NCI-H748 (cell line): Measurements from ENCODE around the gene WBP2NL.
A peak's percentile ranks its signal among the peaks of the same experiment; 100 is the strongest.
"Not testable (repeated sequence)": the region's sequence is repeated elsewhere in the genome, so short reads cannot be mapped to it uniquely, and the experiment has no call there.

Experiments
- DNase-seq: peaks from one replicate; lab custom pipeline; 2025; ENCODE audit not compliant: unreplicated experiment; lab: John Stamatoyannopoulos, UW

The WBP2NL gene

DNA sequence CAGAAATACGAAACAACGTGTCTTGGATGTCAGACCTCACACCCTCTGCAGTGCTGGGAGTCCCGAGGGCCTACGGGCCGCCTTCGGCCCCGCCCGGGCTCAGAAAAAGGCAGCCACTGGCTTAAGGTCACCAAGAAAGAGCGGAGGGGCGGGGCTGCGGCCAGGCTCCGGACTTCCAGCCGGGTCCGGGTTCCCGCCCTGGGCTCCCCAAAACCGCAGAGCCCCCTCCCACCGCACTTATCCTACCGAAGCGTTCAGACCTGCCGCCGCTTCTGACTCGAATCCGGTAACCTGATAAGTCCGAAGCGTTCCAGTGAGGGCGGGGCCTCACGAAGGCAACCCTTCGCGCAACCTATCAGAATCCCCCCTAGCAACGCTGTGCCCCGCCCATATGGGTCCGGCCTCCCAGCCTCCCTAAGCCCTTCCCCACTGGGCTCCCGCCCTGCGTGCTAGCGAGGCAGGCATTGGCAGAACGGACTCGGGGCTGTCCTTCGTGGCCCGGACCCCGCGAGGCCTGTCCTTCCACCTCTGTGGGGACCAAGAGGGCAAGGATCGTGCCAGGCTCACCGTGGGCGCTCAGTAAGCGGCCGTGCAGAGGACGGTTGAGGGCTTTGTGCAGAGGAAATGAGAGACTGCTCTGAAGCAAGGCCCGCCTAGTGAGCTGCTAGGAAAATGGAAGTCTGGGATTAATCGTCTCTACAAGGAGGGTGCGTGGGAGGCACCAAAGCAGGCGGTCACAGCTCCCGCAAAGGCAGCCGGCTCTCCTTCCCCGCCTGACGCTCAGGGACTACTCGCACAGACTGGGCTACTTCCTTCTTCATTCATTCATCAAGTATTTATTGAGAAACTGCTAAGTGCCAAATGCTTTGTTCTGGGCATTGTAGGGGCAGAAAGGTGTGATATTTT lies 72.2 kb downstream of the WBP2NL start, which contains the start of gene NAGA:
Gene NAGA, minus strand, starts transcription at position 296 of the 906 bp plus-strand sequence. CDS start 515 bp downstream, outside the sequence.
- DNase-seq = peak; percentile 99

- DNase-seq = not testable (repeated sequence)
Observed at GRCh38 chr22:42071508-42071907, 72.9 kb downstream of the WBP2NL start.

DNA sequence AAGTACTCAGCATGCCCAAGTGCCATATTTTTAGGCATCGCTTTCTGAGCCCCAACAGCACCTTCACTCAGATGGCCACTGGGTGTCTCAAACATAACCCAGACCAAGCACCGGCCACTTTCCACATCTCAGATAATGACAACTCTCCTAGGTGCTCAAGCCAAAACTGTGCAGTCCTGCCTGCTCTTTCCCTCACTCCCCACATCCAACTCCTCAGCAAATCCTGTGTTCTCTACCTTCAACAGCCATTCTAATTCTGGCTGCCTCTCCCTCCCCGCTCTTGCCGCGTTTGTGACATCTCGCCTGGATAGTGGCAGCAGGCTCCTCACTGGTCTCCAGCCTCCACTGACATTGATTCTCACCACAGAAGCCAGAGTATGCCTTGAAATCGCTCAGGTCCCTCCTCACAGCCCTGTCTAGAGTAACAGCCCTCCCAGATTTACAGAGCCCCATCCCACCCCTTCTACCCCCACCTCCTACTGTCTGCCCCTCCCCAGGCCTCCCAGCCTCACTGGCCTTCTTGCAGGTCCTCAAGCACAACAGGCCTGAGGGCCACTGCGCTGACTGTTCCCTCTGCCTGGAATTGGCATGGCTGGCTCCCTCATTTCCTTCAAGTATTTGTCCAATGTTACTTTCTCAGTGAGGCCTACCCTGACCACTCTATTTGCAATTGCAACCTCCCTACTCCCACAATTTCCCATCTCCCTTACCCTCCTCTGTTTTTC lies 74.2 kb downstream of the WBP2NL start:
- no peak for DNase-seq

- no peak for DNase-seq
Observed at GRCh38 chr22:42073621-42074041, 75.0 kb downstream of the WBP2NL start.

DNA sequence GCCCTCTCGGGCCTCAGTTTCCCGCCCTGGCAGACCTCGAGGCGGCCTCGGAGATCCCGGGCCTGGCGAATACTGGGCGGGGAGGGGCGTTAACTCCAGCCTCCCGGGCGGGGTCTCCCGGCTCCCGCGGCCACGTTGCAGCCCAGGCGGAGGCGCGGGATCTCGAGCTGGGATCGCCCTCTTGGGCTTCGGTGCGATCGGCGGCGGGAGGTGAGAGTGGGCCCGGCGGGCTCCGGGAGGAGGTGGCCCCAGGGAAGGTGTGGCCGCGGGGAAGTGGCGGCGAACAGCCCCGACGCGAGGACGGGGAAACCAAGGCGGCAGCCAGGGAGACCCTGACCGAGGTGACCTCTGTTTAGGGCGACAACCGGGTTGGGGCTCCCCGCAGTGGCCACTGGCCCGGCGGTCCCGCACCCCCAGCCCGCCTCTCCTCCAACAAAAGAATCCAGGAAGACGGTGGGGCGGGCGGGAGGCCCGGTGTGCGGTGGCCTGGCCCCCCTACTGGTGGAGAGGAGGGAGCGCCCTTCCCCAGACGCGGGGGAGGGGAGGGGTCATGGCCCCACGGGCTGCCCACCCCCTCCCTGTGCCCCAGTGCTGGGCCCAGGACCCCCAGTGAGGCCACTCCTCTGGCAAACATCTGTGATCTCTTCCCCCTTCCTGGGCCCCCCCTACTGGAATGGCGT lies 75.7 kb downstream of the WBP2NL start, which contains the start of gene PHETA2:
Gene PHETA2, plus strand, starts transcription at position 117 of the 680 bp plus-strand sequence. CDS start 3,046 bp downstream, outside the sequence.
- DNase-seq = no peak

- DNase-seq = no peak
Observed at GRCh38 chr22:42074846-42075676, 76.5 kb downstream of the WBP2NL start.

GRCh38 chr22:42076764-42077485 lies 78.3 kb downstream of the WBP2NL start:
- DNase-seq = no peak

DNA sequence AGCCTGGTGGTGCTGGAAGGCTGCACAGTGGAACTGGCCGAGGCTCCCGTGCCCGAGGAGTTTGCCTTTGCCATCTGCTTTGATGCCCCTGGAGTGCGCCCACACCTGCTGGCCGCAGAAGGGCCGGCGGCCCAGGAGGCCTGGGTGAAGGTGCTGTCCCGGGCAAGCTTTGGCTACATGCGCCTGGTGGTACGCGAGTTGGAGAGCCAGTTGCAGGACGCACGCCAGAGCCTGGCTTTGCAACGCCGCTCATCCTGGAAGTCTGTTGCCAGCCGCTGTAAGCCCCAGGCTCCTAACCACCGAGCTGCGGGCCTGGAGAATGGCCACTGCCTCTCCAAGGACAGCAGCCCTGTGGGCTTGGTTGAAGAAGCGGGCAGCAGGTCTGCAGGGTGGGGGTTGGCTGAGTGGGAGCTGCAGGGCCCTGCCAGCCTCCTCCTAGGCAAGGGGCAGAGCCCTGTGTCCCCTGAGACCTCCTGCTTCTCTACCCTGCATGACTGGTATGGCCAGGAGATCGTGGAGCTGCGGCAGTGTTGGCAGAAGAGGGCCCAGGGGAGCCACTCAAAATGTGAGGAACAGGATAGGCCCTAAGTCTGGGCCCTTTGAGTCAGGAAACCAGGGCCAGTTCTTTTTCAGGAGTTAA lies 79.0 kb downstream of the WBP2NL start:
- no peak for DNase-seq
